ENCODE data around the gene PPP1R7.

GRCh38 chr2:241163601-241164118, 13.4 kb downstream of the PPP1R7 start:
- no peak for TF ChIP-seq CTCF (IDR thresholded peaks at IDR 0.05; ENCODE audit: borderline replicate concordance, extremely low read depth, low read length, poor library complexity, severe bottlenecking)
- TF ChIP-seq EZH2 (IDR thresholded peaks at IDR 0.05; ENCODE audit: borderline replicate concordance, low read depth, low read length, severe bottlenecking): no peak

All from DND-41 (cell line).